NK-92 treated with Interleukin-12 subunit alpha and Interleukin-12 subunit beta, amount 100 ng/mL, for 24 hours (cell line): Measurements from ENCODE around the gene TSGA10IP.
A peak's percentile ranks its signal among the peaks of the same experiment; 100 is the strongest.
"Not testable (repeated sequence)": the region's sequence is repeated elsewhere in the genome, so short reads cannot be mapped to it uniquely, and the experiment has no call there.

Source experiments
- DNase-seq: peaks from one replicate; lab custom pipeline; 2025; lab: John Stamatoyannopoulos, UW

Gene TSGA10IP

GRCh38 chr11:65947603-65948125 lies 2.4 kb downstream of the TSGA10IP start:
- DNase-seq, result no peak

- DNase-seq, result not testable (repeated sequence)
Observed at GRCh38 chr11:65950711-65951110, 5.4 kb downstream of the TSGA10IP start.

GRCh38 chr11:65951641-65952040 lies 6.4 kb downstream of the TSGA10IP start:
- DNase-seq, result not testable (repeated sequence)

- no peak for DNase-seq
Observed at GRCh38 chr11:65952052-65952521, 6.8 kb downstream of the TSGA10IP start.

- DNase-seq, result no peak
Observed at GRCh38 chr11:65953471-65953870, 8.2 kb downstream of the TSGA10IP start.

- DNase-seq, result no peak
Observed at GRCh38 chr11:65954771-65955170, 9.5 kb downstream of the TSGA10IP start.

GRCh38 chr11:65958291-65958690 lies 13.0 kb downstream of the TSGA10IP start:
- DNase-seq, result no peak

- DNase-seq, result no peak
Observed at GRCh38 chr11:65958774-65959420, 13.6 kb downstream of the TSGA10IP start.

- no peak for DNase-seq
Observed at GRCh38 chr11:65960824-65961266, 15.6 kb downstream of the TSGA10IP start.

GRCh38 chr11:65961267-65962140 lies 16.2 kb downstream of the TSGA10IP start, which contains the start of gene SART1:
Gene SART1, plus strand, starts transcription at chr11:65961734. Its CDS starts 47 bp downstream, at chr11:65961781.
- peak; percentile 97 for DNase-seq

- DNase-seq, result no peak
Observed at GRCh38 chr11:65962141-65962564, 16.9 kb downstream of the TSGA10IP start.

- no peak for DNase-seq
Observed at GRCh38 chr11:65964906-65965305, 19.6 kb downstream of the TSGA10IP start.

GRCh38 chr11:65965986-65966762 lies 20.9 kb downstream of the TSGA10IP start:
- no peak for DNase-seq

- no peak for DNase-seq
Observed at GRCh38 chr11:65967329-65967934, 22.2 kb downstream of the TSGA10IP start.

GRCh38 chr11:65968600-65969482 lies 23.6 kb downstream of the TSGA10IP start:
- DNase-seq, result no peak

GRCh38 chr11:65972116-65972515 lies 26.8 kb downstream of the TSGA10IP start:
- DNase-seq, result no peak

- DNase-seq, result no peak
Observed at GRCh38 chr11:65973439-65974110, 28.3 kb downstream of the TSGA10IP start.

- no peak for DNase-seq
Observed at GRCh38 chr11:65975771-65976170, 30.5 kb downstream of the TSGA10IP start.

- no peak for DNase-seq
Observed at GRCh38 chr11:65976216-65977176, 31.2 kb downstream of the TSGA10IP start.
